HG03558 (cell line): Measurements from ENCODE around the gene ARFRP1.

Source experiments
- ATAC-seq: cut with Tn5 transposase; IDR thresholded peaks from one replicate; pipeline ENCODE4 v1.9.1; 2021; ENCODE audit warnings: moderate number of reproducible peaks; ENCODE audit not compliant: unreplicated experiment; ENCODE audit errors: extremely low read depth

Gene ARFRP1

GRCh38 chr20:63703471-63703975 lies 4.3 kb downstream of the ARFRP1 start:
- ATAC-seq = no peak

GRCh38 chr20:63702751-63703470 lies 4.9 kb downstream of the ARFRP1 start:
- no peak for ATAC-seq

DNA sequence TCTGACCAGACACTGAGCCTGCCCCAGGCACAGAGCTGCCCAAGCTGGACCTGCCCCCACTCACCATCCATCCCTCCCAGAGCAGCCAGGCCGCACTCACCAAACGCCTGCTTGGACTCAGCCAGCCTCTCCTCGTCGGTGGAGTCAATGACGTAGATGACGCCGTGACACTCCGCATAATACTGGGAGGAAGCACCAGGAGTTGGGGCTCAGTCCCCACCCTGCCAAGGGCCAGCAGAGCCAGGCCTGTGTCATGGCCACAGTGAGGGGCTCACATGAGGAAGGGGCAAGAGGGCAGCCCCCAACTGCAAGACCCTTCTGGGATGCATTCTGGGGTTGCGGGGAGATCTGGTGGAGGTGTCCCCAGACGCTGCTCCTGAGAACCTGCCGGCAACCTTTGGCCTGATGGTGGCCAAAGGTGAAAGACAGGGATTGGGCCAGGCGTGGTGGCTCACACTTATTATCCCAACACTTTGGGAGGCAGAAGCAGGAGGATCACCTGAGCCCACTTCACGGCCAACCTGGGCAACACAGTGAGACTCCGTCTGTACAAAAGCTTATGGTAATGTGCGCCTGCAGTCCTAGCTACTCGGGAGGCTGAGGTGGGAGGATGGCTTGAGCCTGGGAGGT lies 5.6 kb downstream of the ARFRP1 start:
- no peak for ATAC-seq

GRCh38 chr20:63701329-63702035 lies 6.3 kb downstream of the ARFRP1 start:
- no peak for ATAC-seq

DNA sequence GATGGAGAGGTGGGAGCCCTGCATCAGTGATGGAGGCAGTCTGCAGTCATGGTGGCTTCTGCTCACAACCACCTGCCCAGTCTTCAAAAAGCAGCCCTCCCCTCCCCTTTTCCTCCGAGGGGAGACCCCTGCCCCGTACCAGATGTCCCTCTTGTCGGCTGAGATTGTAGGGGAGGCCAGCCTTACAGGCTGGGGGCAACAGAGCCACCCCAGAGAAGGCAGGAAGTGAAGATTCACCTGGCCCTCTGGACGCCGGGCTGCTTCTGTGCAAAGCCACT lies 6.8 kb downstream of the ARFRP1 start:
- ATAC-seq = no peak

DNA sequence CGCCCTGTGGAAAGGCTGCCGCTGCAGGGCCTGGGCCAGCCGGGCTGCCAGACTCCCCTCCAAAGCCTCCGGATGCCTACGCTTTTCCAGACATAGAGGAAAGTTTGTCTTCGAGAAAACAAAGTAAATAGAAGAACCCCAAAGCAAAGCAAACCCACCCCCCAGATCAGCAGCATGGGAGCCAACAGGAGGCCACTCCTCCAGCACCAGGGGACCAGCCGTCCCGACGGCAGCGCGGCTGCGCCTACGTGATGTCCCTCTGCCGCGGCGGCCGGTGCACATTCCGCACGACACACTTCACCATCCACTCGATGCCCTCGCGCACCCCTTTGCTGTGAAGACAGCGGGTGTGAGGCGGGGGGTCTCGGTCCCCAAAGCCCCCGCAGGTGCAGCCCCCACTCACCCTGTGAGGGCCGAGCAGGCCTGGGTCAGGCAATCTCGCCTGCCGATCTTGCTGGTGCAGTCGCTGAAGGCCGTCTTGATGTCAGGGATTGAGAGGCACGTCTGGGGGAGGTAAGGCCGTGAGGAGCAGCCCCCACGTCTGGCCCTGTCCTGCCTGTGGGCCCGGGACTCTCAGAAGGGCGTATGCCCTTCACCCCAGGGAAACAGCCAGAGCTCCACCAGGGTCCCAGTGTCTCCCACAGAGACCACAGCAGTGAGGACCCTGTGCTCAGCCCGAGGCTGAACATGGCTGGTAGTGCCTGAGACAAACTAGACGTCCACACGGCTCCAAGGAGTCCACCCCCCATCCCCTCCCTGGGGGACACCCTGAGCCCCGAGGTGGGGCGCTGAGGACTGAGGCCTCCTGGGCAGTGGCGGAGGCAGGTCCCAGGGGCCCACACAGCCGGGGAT lies 7.4 kb downstream of the ARFRP1 start:
- ATAC-seq = no peak

GRCh38 chr20:63699466-63700198 lies 8.1 kb downstream of the ARFRP1 start:
- no peak for ATAC-seq

- no peak for ATAC-seq
Measured at GRCh38 chr20:63698739-63699465, 8.9 kb downstream of the ARFRP1 start.

DNA sequence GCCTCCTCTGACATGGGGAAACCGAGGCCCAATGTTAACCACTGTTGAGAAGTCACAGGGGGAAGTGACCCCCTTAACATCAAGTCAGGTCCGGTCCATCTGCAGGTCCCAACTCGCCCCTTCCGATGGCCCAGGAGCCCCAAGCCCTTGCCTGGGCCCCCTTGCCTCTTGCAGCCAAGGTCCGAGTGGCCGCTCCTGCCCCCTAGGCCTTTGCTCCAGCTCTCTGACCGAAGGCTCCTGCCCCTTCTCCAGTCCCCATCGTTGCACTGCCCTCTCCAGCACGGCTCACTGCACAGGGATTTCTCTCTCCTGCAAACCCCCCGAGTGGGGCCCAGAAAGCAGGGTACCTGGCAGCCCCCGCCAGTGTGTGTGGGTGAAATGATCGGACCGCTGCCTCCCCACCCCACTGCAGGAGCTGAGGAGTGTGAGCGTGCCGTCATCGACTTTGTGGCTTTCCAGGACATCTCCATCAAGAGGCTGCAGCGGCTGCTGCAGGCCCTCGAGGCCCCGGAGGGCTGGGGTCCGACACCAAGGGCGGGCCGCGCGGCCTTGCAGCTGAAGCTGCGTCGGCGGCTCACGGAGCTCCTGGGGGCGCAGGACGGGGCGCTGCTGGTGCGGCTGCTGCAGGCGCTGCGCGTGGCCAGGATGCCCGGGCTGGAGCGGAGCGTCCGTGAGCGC lies 9.8 kb downstream of the ARFRP1 start:
- no peak for ATAC-seq

DNA sequence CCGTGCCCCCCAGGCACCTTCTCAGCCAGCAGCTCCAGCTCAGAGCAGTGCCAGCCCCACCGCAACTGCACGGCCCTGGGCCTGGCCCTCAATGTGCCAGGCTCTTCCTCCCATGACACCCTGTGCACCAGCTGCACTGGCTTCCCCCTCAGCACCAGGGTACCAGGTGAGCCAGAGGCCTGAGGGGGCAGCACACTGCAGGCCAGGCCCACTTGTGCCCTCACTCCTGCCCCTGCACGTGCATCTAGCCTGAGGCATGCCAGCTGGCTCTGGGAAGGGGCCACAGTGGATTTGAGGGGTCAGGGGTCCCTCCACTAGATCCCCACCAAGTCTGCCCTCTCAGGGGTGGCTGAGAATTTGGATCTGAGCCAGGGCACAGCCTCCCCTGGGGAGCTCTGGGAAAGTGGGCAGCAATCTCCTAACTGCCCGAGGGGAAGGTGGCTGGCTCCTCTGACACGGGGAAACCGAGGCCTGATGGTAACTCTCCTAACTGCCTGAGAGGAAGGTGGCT lies 10.4 kb downstream of the ARFRP1 start:
- no peak for ATAC-seq

- no peak for ATAC-seq
Measured at GRCh38 chr20:63696628-63697356, 11.0 kb downstream of the ARFRP1 start, which contains the start of gene TNFRSF6B. TNFRSF6B (plus strand) TSS chr20:63696652; CDS start chr20:63696768, 116 bp downstream.

DNA sequence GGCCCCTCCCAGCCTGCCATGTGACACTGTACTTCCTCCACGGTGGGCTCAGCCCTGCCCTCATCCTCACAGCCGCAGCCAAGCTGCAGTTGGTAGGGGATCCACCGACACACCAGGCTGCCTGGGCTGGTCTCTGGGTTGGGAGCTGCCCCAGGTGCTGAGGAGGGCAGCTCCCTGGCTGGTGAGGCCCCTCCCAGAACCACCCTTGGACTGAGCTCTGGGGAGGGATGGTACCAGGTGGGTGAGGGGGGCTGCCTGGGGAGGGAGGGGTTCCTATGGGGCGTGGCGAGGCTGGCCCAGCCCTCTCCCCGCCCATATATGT lies 11.5 kb downstream of the ARFRP1 start:
- ATAC-seq = no peak

GRCh38 chr20:63695424-63696305 lies 12.1 kb downstream of the ARFRP1 start:
- ATAC-seq = no peak

DNA sequence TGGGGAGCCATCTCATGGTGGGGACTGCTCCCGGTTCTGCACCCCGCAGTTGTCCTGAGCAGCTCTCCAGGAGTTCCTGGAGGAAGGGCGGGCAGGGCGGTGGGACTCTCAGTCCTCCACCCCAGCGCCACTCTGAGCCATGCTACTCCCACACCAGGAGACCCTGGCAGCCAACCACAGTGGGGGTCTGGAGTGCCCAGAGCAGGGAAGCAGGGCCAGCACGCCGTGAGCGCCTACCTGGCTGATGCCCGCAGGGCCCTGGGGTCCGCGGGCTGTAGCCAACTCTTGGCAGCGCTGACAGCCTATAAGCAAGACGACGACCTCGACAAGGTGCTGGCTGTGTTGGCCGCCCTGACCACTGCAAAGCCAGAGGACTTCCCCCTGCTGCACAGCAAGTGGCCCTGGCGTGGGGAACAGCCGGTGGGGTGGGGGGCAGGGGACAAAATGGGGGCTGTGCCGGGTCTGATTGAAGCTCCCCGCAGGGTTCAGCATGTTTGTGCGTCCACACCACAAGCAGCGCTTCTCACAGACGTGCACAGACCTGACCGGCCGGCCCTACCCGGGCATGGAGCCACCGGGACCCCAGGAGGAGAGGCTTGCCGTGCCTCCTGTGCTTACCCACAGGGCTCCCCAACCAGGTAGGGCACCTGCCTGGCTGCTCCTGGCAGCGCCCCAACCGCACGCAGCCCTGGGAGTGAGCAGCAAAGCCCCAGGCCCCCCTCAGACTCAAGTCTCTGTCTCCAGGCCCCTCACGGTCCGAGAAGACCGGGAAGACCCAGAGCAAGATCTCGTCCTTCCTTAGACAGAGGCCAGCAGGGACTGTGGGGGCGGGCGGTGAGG lies 13.0 kb downstream of the ARFRP1 start:
- ATAC-seq = no peak

DNA sequence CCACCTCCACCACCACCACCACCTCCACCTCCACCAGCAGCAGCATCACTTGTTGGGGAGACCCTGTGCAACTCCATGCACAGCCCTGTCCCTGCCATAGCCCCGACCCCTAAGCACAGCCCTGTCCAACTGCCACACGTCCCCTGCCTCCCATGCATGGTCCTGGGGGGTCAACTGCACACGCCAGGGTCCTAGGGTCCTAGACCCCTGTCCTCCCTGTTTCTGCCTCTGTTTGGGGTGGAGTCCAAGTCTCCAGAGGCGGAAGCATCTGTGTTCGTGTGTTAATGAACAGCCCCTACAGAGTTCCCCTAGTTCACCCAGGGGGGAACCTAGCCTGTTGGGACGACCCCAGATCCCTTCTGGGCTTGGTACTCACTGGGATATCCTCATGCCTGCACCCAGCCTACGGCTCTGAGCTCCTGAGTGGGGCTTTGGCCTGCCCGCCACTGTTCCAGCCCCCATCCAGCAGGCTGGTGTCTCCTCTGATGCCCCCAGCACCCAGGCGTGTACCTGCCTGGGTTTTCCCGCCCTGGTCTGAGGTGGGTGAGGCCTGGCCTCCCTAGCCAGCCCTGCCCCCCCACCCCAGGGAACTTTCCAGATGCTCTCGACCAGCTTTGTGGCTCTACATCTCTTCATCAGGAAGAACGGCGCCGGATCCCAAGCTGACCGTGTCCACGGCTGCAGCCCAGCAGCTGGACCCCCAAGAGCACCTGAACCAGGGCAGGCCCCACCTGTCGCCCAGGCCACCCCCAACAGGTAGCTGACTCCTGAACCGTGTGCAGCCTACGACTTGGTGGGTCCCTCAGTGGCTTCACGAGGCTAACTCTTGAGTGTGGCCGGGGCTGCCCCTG lies 13.8 kb downstream of the ARFRP1 start:
- ATAC-seq = no peak
